GM23338 (cell line): ENCODE measurements around the gene ZSWIM3. TPM values are rescaled to one million over a fixed set of nuclear protein-coding genes. Genes with fewer than 3 reads are reported as not detected.

Experiments
- ATAC-seq: fragments of 200-7000 bp; cut with Tn5 transposase; 3 replicates; pipeline ENCODE4 v1.9.1; 2020
- DNase-seq: peaks from one replicate; pipeline ENCODE4 v3.0.0-alpha.2; 2015; ENCODE audit warnings: low spot score
- H2AFZ ChIP-seq: fragments of 200-600 bp; sonication (generic); 2 replicates; pipeline ENCODE4 v1.8.0; 2016; ENCODE audit warnings: antibody characterized with exemption, mild to moderate bottlenecking, moderate library complexity
- H3F3A ChIP-seq: fragments of 200-600 bp; sonication (generic); replicated peaks from 2 replicates; pipeline ENCODE4 v1.8.0; 2017; ENCODE audit warnings: antibody characterized with exemption, mixed run types, low read depth
- H3K27ac ChIP-seq: fragments of 200-600 bp; sonication (generic); 2 replicates; pipeline ENCODE4 v1.6.1; 2016; ENCODE audit warnings: low read depth
- H3K27me3 ChIP-seq: fragments of 200-600 bp; sonication (generic); 2 replicates; pipeline ENCODE4 v1.8.0; 2016; ENCODE audit warnings: mild to moderate bottlenecking, mixed run types, moderate library complexity; ENCODE audit not compliant: insufficient read depth
- H3K36me3 ChIP-seq: fragments of 200-600 bp; sonication (generic); 2 replicates; pipeline ENCODE4 v1.8.0; 2016; ENCODE audit warnings: mild to moderate bottlenecking; ENCODE audit not compliant: insufficient read depth
- H3K4me1 ChIP-seq: fragments of 200-600 bp; sonication (generic); 2 replicates; pipeline ENCODE4 v1.8.0; 2016; ENCODE audit warnings: mild to moderate bottlenecking, moderate library complexity; ENCODE audit not compliant: insufficient read depth
- H3K4me2 ChIP-seq: fragments of 200-600 bp; sonication (generic); 2 replicates; pipeline ENCODE4 v1.7.1; 2017; ENCODE audit warnings: mixed run types
- H3K4me3 ChIP-seq: fragments of 200-600 bp; sonication (generic); 2 replicates; pipeline ENCODE4 v1.6.1; 2016; ENCODE audit warnings: mixed run types
- H3K79me2 ChIP-seq: fragments of 200-600 bp; sonication (generic); replicated peaks from 2 replicates; pipeline ENCODE4 v1.8.0; 2017; ENCODE audit warnings: mild to moderate bottlenecking; ENCODE audit not compliant: insufficient read depth
- H3K9me2 ChIP-seq: fragments of 200-600 bp; sonication (generic); 2 replicates; pipeline ENCODE4 v1.8.0; 2017; ENCODE audit not compliant: insufficient read depth
- H4K20me1 ChIP-seq: fragments of 200-600 bp; sonication (generic); replicated peaks from 2 replicates; pipeline ENCODE4 v1.8.0; 2017; ENCODE audit warnings: mild to moderate bottlenecking; ENCODE audit not compliant: insufficient read depth
- H3K27ac Mint-ChIP-seq: 2 replicates; pipeline ENCODE4 v1.8.0; 2020; ENCODE audit warnings: inconsistent platforms, mild to moderate bottlenecking, moderate library complexity, mixed read lengths
- H3K27me3 Mint-ChIP-seq: 3 replicates; pipeline ENCODE4 v1.8.0; 2022; ENCODE audit warnings: low read depth, mild to moderate bottlenecking, moderate library complexity, mixed read lengths, inconsistent platforms; ENCODE audit not compliant: insufficient read depth, poor library complexity
- H3K36me3 Mint-ChIP-seq: 3 replicates; pipeline ENCODE4 v1.8.0; 2021; ENCODE audit warnings: low read depth, mild to moderate bottlenecking, inconsistent platforms, moderate library complexity, mixed read lengths
- H3K4me1 Mint-ChIP-seq: 3 replicates; pipeline ENCODE4 v1.8.0; 2020; ENCODE audit warnings: mild to moderate bottlenecking, inconsistent platforms, mixed read lengths
- H3K4me3 Mint-ChIP-seq: 3 replicates; pipeline ENCODE4 v1.8.0; 2021; ENCODE audit warnings: moderate library complexity, mild to moderate bottlenecking, inconsistent platforms, mixed read lengths
- H3K9me3 Mint-ChIP-seq: 3 replicates; pipeline ENCODE4 v1.8.0; 2020; ENCODE audit warnings: moderate library complexity, mild to moderate bottlenecking, inconsistent platforms, mixed read lengths
- CREB1 ChIP-seq: fragments of 250-450 bp; sonication (Bioruptor Pico); IDR thresholded peaks from 2 replicates; pipeline ENCODE4 v1.5.0; 2020; ENCODE audit warnings: low read depth, mild to moderate bottlenecking, moderate library complexity
- CTCF ChIP-seq, 2 experiments: fragments of 200-600 bp in 1 of 2; sonication (generic) in 1 of 2; conservative IDR thresholded peaks; 2 replicates each; pipeline versions ENCODE4 v1.5.1 to v1.6.1; 2016 to 2017; ENCODE audit warnings: antibody characterized with exemption in 2 of 2, low read depth in 2 of 2, mild to moderate bottlenecking in 2 of 2, moderate library complexity in 1 of 2
- ETS1 ChIP-seq: IDR thresholded peaks from 2 replicates; pipeline ENCODE4 v1.6.1; 2016; ENCODE audit warnings: antibody characterized with exemption
- EZH2 ChIP-seq: fragments of 200-600 bp; sonication (generic); IDR thresholded peaks from one replicate; pipeline ENCODE4 v1.8.0; 2017; ENCODE audit warnings: antibody characterized with exemption, mild to moderate bottlenecking, low read depth; ENCODE audit not compliant: unreplicated experiment
- EZH2phosphoT487 ChIP-seq: fragments of 200-600 bp; sonication (generic); IDR thresholded peaks from one replicate; pipeline ENCODE4 v1.8.1; 2018; ENCODE audit warnings: antibody characterized with exemption; ENCODE audit not compliant: unreplicated experiment
- JUNB ChIP-seq: IDR thresholded peaks from one replicate; pipeline ENCODE4 v1.6.1; 2016; ENCODE audit warnings: antibody characterized with exemption; ENCODE audit not compliant: unreplicated experiment
- NANOG ChIP-seq: IDR thresholded peaks from 2 replicates; pipeline ENCODE4 v1.6.1; 2016; ENCODE audit warnings: antibody characterized with exemption, borderline replicate concordance
- POLR2AphosphoS5 ChIP-seq: IDR thresholded peaks from 2 replicates; pipeline ENCODE4 v1.6.1; 2016; ENCODE audit warnings: antibody characterized with exemption, low read depth
- STAT1 ChIP-seq: IDR thresholded peaks from one replicate; pipeline ENCODE4 v1.6.1; 2016; ENCODE audit warnings: antibody characterized with exemption; ENCODE audit not compliant: unreplicated experiment
- ZNF114 ChIP-seq: fragments of 250-450 bp; sonication (Bioruptor Pico); IDR thresholded peaks from 2 replicates; pipeline ENCODE4 v1.5.0; 2020; ENCODE audit warnings: mild to moderate bottlenecking, moderate library complexity
- ZNF331 ChIP-seq: fragments of 250-450 bp; sonication (Bioruptor Pico); IDR thresholded peaks from 2 replicates; pipeline ENCODE4 v1.5.0; 2020; ENCODE audit warnings: low read depth, mild to moderate bottlenecking, moderate library complexity
- ZNF462 ChIP-seq: fragments of 250-450 bp; sonication (Bioruptor Pico); IDR thresholded peaks from 2 replicates; pipeline ENCODE4 v1.5.0; 2020; ENCODE audit warnings: mild to moderate bottlenecking, moderate library complexity
- polyA plus RNA-seq: library from polyadenylated mRNA; unstranded; fragments of >200 nt; fragmentation: Nextera tagmentation; extraction: Ambion mirVana; gene quantifications from 2 replicates; pipeline ENCODE4 v1.2.1, GENCODE V29; 2016
- total RNA-seq: library from RNA; depleted of rRNA; stranded (reverse); fragments of >200 nt; shearing (Covaris generic); gene quantifications from 2 replicates; pipeline ENCODE4 v1.2.3, GENCODE V29; 2014
- TF ChIP-seq, protein P1 (sequence below): IDR thresholded peaks from one replicate; pipeline ENCODE4 v1.6.1; 2018; ENCODE audit warnings: antibody characterized with exemption; ENCODE audit not compliant: unreplicated experiment

ZSWIM3 gene
- total and polyA plus RNA-seq, 2 experiments from 2014 or later, result 2.0 to 8.2 TPM

GRCh38 chr20:45907219-45907948 lies 50.0 kb downstream of the ZSWIM3 start:
- ATAC-seq (no peak), DNase-seq (no peak)
- peaks cover 10% of the 10 kb centered on the region for H3K79me2 ChIP-seq
- H3K4me3 Mint-ChIP-seq, result no peak overlapping the region
- H3K27me3 ChIP-seq, result no peaks in the 10 kb centered on the region
- H3K36me3 ChIP-seq, result peaks cover 19% of the 10 kb centered on the region
- no peak overlapping the region for H2AFZ ChIP-seq
- no peak overlapping the region for H3K27ac Mint-ChIP-seq
- H3K4me1 ChIP-seq, result peaks cover 3% of the 10 kb centered on the region; the same call in 1 of the 2 replicates
- no peaks in the 10 kb centered on the region for H3K9me2 ChIP-seq
- no peak for TF ChIP-seq STAT1
- no peak for TF ChIP-seq CREB1
- no peak for TF ChIP-seq ZNF462 (CRISPR knock-in tag)
- no peak for TF ChIP-seq ETS1
- no peak for TF ChIP-seq EZH2phosphoT487
- no peak for TF ChIP-seq ZNF114 (CRISPR knock-in tag)
- TF ChIP-seq ZNF331 (CRISPR knock-in tag), result no peak
- TF ChIP-seq JUNB, result no peak
- TF ChIP-seq, protein P1, sequence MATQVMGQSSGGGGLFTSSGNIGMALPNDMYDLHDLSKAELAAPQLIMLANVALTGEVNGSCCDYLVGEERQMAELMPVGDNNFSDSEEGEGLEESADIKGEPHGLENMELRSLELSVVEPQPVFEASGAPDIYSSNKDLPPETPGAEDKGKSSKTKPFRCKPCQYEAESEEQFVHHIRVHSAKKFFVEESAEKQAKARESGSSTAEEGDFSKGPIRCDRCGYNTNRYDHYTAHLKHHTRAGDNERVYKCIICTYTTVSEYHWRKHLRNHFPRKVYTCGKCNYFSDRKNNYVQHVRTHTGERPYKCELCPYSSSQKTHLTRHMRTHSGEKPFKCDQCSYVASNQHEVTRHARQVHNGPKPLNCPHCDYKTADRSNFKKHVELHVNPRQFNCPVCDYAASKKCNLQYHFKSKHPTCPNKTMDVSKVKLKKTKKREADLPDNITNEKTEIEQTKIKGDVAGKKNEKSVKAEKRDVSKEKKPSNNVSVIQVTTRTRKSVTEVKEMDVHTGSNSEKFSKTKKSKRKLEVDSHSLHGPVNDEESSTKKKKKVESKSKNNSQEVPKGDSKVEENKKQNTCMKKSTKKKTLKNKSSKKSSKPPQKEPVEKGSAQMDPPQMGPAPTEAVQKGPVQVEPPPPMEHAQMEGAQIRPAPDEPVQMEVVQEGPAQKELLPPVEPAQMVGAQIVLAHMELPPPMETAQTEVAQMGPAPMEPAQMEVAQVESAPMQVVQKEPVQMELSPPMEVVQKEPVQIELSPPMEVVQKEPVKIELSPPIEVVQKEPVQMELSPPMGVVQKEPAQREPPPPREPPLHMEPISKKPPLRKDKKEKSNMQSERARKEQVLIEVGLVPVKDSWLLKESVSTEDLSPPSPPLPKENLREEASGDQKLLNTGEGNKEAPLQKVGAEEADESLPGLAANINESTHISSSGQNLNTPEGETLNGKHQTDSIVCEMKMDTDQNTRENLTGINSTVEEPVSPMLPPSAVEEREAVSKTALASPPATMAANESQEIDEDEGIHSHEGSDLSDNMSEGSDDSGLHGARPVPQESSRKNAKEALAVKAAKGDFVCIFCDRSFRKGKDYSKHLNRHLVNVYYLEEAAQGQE, result no peak
- TF ChIP-seq EZH2, result no peak
- TF ChIP-seq NANOG, result no peak
- TF ChIP-seq POLR2AphosphoS5, result no peak
- no peak for TF ChIP-seq CTCF (conservative IDR thresholded peaks at IDR 0.05; ENCODE audit: low read depth in 2 of 2)
- no peaks in the 10 kb centered on the region; the same call in 2 of the 3 replicates for H3K9me3 Mint-ChIP-seq
- no peak overlapping the region for H3K4me2 ChIP-seq
- peaks cover 78% of the 10 kb centered on the region for H3K36me3 Mint-ChIP-seq
- peaks cover 13% of the 10 kb centered on the region for H3K4me1 Mint-ChIP-seq
- H3K27me3 Mint-ChIP-seq, result peaks cover 34% of the 10 kb centered on the region
- H3F3A ChIP-seq, result peaks cover 13% of the 10 kb centered on the region; the same call in 1 of the 2 replicates
- H3K27ac ChIP-seq, result no peak overlapping the region
- H3K4me3 ChIP-seq, result no peak overlapping the region
- H4K20me1 ChIP-seq, result peaks cover 29% of the 10 kb centered on the region
